Measurements from ENCODE around the gene CTLA4.
"Not testable (repeated sequence)": the region's sequence is repeated elsewhere in the genome, so short reads cannot be mapped to it uniquely, and the experiment has no call there.

The CTLA4 gene

GRCh38 chr2:203858176-203858575 lies 9.4 kb upstream of the CTLA4 start:
- DNase-seq: no peak

- DNase-seq: no peak
Observed at GRCh38 chr2:203859030-203859789, 8.4 kb upstream of the CTLA4 start.

GRCh38 chr2:203861197-203861596 lies 6.4 kb upstream of the CTLA4 start:
- DNase-seq: no peak

GRCh38 chr2:203861607-203862006 lies 6.0 kb upstream of the CTLA4 start:
- no peak for DNase-seq

GRCh38 chr2:203869223-203870042 lies 1.9 kb downstream of the CTLA4 start:
- no peak for DNase-seq

GRCh38 chr2:203870481-203870880 lies 2.9 kb downstream of the CTLA4 start:
- no peak for DNase-seq

GRCh38 chr2:203870941-203871340 lies 3.4 kb downstream of the CTLA4 start:
- DNase-seq: no peak

- no peak for DNase-seq
Observed at GRCh38 chr2:203871371-203871983, 3.9 kb downstream of the CTLA4 start.

GRCh38 chr2:203873461-203873860 lies 5.9 kb downstream of the CTLA4 start:
- DNase-seq: no peak

- no peak for DNase-seq
Observed at GRCh38 chr2:203873921-203874631, 6.5 kb downstream of the CTLA4 start.

- DNase-seq: no peak
Observed at GRCh38 chr2:203875471-203875870, 7.9 kb downstream of the CTLA4 start.

GRCh38 chr2:203876328-203876727 lies 8.8 kb downstream of the CTLA4 start:
- DNase-seq: no peak

- DNase-seq: no peak
Observed at GRCh38 chr2:203878063-203878462, 10.5 kb downstream of the CTLA4 start.

GRCh38 chr2:203880557-203881125 lies 13.1 kb downstream of the CTLA4 start:
- no peak for DNase-seq

GRCh38 chr2:203881185-203881584 lies 13.6 kb downstream of the CTLA4 start:
- DNase-seq: not testable (repeated sequence)

GRCh38 chr2:203882551-203882950 lies 15.0 kb downstream of the CTLA4 start:
- DNase-seq: no peak

- no peak for DNase-seq
Observed at GRCh38 chr2:203886661-203887151, 19.1 kb downstream of the CTLA4 start.

- DNase-seq: no peak
Observed at GRCh38 chr2:203887677-203888076, 20.1 kb downstream of the CTLA4 start.

GRCh38 chr2:203889542-203889941 lies 22.0 kb downstream of the CTLA4 start:
- no peak for DNase-seq

GRCh38 chr2:203889944-203890343 lies 22.4 kb downstream of the CTLA4 start:
- DNase-seq: no peak

GRCh38 chr2:203890733-203891132 lies 23.2 kb downstream of the CTLA4 start:
- DNase-seq: no peak

GRCh38 chr2:203891474-203891873 lies 23.9 kb downstream of the CTLA4 start:
- DNase-seq: no peak

GRCh38 chr2:203892207-203892606 lies 24.6 kb downstream of the CTLA4 start:
- DNase-seq: no peak
